NAMALWA (cell line): ENCODE results near the gene RNPC3.
"Not testable (repeated sequence)": the region's sequence is repeated elsewhere in the genome, so short reads cannot be mapped to it uniquely, and the experiment has no call there.

Experiments used
- DNase-seq: peaks from one replicate; pipeline ENCODE4 v3.0.0-alpha.2; 2015; ENCODE audit warnings: low spot score

RNPC3 gene

GRCh38 chr1:103561124-103561523, 35.6 kb downstream of the RNPC3 start:
- not testable (repeated sequence) for DNase-seq

GRCh38 chr1:103561643-103562395, 36.3 kb downstream of the RNPC3 start:
- DNase-seq: peak; percentile 10

- DNase-seq: no peak
Measured at GRCh38 chr1:103563056-103563455, 37.6 kb downstream of the RNPC3 start.

GRCh38 chr1:103569493-103569892, 44.0 kb downstream of the RNPC3 start:
- DNase-seq: no peak

GRCh38 chr1:103571289-103571688, 45.8 kb downstream of the RNPC3 start, which contains the start of gene AMY2B:
TSS of gene AMY2B (plus strand) at chr1:103571589. CDS start at chr1:103571603, 14 bp downstream.
- DNase-seq: not testable (repeated sequence)

- DNase-seq: no peak
Measured at GRCh38 chr1:103576065-103576464, 50.6 kb downstream of the RNPC3 start.

GRCh38 chr1:103576784-103577183, 51.3 kb downstream of the RNPC3 start:
- not testable (repeated sequence) for DNase-seq

- no peak for DNase-seq
Measured at GRCh38 chr1:103582464-103582863, 57.0 kb downstream of the RNPC3 start.

GRCh38 chr1:103583887-103584286, 58.4 kb downstream of the RNPC3 start:
- DNase-seq: no peak

- no peak for DNase-seq
Measured at GRCh38 chr1:103584537-103584936, 59.0 kb downstream of the RNPC3 start.

- DNase-seq: not testable (repeated sequence)
Measured at GRCh38 chr1:103602740-103603139, 77.2 kb downstream of the RNPC3 start.
